C4-2B (cell line): ENCODE measurements around the gene FGFBP2.

Experiments
- ZFX ChIP-seq: fragments of 450-650 bp; IDR thresholded peaks from 2 replicates; pipeline ENCODE4 v1.6.1; 2017
- TF ChIP-seq, protein P1 (sequence below): fragments of 450-650 bp; conservative IDR thresholded peaks from 2 replicates; pipeline ENCODE4 v1.5.1; 2017; ENCODE audit warnings: mild to moderate bottlenecking

DNA sequence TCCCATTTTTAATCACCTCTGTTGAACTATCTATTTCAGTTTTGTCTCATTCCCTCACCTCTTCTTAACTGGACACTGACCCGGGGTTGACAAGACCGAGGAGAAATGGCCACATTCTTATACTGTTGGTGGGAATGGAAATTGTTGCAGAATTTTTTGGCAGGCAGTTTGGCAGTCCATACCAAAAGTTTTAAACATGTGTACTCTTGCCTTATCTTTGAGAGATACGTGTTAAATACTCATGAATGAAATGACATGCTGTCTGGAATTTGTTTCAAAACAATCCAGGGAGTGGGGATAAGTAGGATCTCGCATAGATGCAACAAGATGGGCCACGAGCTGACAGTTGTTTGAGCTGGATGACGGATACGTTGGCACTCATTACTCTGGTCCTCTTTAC, 36.5 kb downstream of the FGFBP2 start:
- TF ChIP-seq, protein P1, sequence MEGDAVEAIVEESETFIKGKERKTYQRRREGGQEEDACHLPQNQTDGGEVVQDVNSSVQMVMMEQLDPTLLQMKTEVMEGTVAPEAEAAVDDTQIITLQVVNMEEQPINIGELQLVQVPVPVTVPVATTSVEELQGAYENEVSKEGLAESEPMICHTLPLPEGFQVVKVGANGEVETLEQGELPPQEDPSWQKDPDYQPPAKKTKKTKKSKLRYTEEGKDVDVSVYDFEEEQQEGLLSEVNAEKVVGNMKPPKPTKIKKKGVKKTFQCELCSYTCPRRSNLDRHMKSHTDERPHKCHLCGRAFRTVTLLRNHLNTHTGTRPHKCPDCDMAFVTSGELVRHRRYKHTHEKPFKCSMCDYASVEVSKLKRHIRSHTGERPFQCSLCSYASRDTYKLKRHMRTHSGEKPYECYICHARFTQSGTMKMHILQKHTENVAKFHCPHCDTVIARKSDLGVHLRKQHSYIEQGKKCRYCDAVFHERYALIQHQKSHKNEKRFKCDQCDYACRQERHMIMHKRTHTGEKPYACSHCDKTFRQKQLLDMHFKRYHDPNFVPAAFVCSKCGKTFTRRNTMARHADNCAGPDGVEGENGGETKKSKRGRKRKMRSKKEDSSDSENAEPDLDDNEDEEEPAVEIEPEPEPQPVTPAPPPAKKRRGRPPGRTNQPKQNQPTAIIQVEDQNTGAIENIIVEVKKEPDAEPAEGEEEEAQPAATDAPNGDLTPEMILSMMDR, result no peak
- TF ChIP-seq ZFX, result no peak
